Neural progenitor cell (in vitro differentiated cells): Measurements from ENCODE around the gene TRPT1. TPM values are rescaled to one million over a fixed set of nuclear protein-coding genes. Genes with fewer than 3 reads are reported as not detected.

Source experiments
- DNase-seq: peaks from one replicate; pipeline ENCODE4 v3.0.0-alpha.2; 2016; ENCODE audit warnings: low spot score
- H2AFZ ChIP-seq: fragments of 200-600 bp; sonication (generic); replicated peaks from 2 replicates; pipeline ENCODE4 v1.6.1; 2016; ENCODE audit warnings: antibody characterized with exemption
- H3F3A ChIP-seq: fragments of 200-600 bp; sonication (generic); 2 replicates; pipeline ENCODE4 v1.6.1; 2016; ENCODE audit warnings: antibody characterized with exemption, low read depth
- H3K27ac ChIP-seq: fragments of 200-600 bp; sonication (generic); 2 replicates; pipeline ENCODE4 v1.5.1; 2016; ENCODE audit warnings: mild to moderate bottlenecking
- H3K27me3 ChIP-seq: fragments of 200-600 bp; sonication (generic); 2 replicates; pipeline ENCODE4 v1.6.1; 2016; ENCODE audit warnings: mild to moderate bottlenecking, moderate library complexity
- H3K36me3 ChIP-seq: fragments of 200-600 bp; sonication (generic); 2 replicates; pipeline ENCODE4 v1.5.1; 2016
- H3K4me1 ChIP-seq: fragments of 200-600 bp; sonication (generic); 2 replicates; pipeline ENCODE4 v1.6.1; 2016; ENCODE audit warnings: mixed run types
- H3K4me2 ChIP-seq: fragments of 200-600 bp; sonication (generic); 2 replicates; pipeline ENCODE4 v1.6.1; 2016
- H3K4me3 ChIP-seq: fragments of 200-600 bp; sonication (generic); 2 replicates; pipeline ENCODE4 v1.5.1; 2016
- H3K79me2 ChIP-seq: fragments of 200-600 bp; sonication (generic); 2 replicates; pipeline ENCODE4 v1.6.1; 2016; ENCODE audit warnings: low read depth
- H3K9ac ChIP-seq: fragments of 200-600 bp; sonication (generic); 2 replicates; pipeline ENCODE4 v1.6.1; 2016
- H3K9me3 ChIP-seq: fragments of 200-600 bp; sonication (generic); 2 replicates; pipeline ENCODE4 v1.5.1; 2016; ENCODE audit warnings: low read depth
- H4K20me1 ChIP-seq: fragments of 200-600 bp; sonication (generic); 2 replicates; pipeline ENCODE4 v1.6.1; 2016; ENCODE audit warnings: low read depth
- H3K27ac Mint-ChIP-seq: 3 replicates; pipeline ENCODE4 v1.8.0; 2021; ENCODE audit warnings: mixed read lengths
- H3K27me3 Mint-ChIP-seq: 2 replicates; pipeline ENCODE4 v1.8.0; 2022; ENCODE audit warnings: low read depth, mild to moderate bottlenecking, inconsistent platforms, moderate library complexity, mixed read lengths; ENCODE audit not compliant: insufficient read depth
- H3K36me3 Mint-ChIP-seq: 3 replicates; pipeline ENCODE4 v1.8.0; 2021; ENCODE audit warnings: mixed read lengths
- H3K4me1 Mint-ChIP-seq: 3 replicates; pipeline ENCODE4 v1.8.0; 2021; ENCODE audit warnings: mixed read lengths
- H3K4me3 Mint-ChIP-seq: 3 replicates; pipeline ENCODE4 v1.8.0; 2021; ENCODE audit warnings: mild to moderate bottlenecking, moderate library complexity, mixed read lengths
- H3K9me3 Mint-ChIP-seq: 3 replicates; pipeline ENCODE4 v1.8.0; 2020; ENCODE audit warnings: mixed read lengths
- CTCF ChIP-seq: fragments of 200-600 bp; sonication (generic); IDR thresholded peaks from 2 replicates; pipeline ENCODE4 v1.5.1; 2017; ENCODE audit warnings: antibody characterized with exemption, mild to moderate bottlenecking
- EZH2 ChIP-seq: fragments of 200-600 bp; sonication (generic); IDR thresholded peaks from 2 replicates; pipeline ENCODE4 v1.6.1; 2017; ENCODE audit warnings: antibody characterized with exemption, mild to moderate bottlenecking, moderate library complexity
- EZH2phosphoT487 ChIP-seq: fragments of 200-600 bp; sonication (generic); IDR thresholded peaks from 2 replicates; pipeline ENCODE4 v1.6.1; 2017; ENCODE audit warnings: antibody characterized with exemption
- total RNA-seq: library from RNA; depleted of rRNA; stranded (reverse); fragments of >200 nt; gene quantifications from 2 replicates; pipeline ENCODE4 v1.2.3, GENCODE V29; 2015; ENCODE audit warnings: low replicate concordance

Gene TRPT1
- total RNA-seq, 1 donor from 2014 or later: 17.5 TPM

- no peak overlapping the region for H3K4me2 ChIP-seq
- no peak overlapping the region for H2AFZ ChIP-seq
- Mint-ChIP-seq H3K9me3 (no peaks in the 10 kb centered on the region), H3K27me3 (peaks cover 15% of the 10 kb centered on the region), H3K4me3 (peak overlapping the region; percentile 95), H3K36me3 (peaks cover 6% of the 10 kb centered on the region), H3K27ac (no peak overlapping the region), H3K4me1 (peaks cover 35% of the 10 kb centered on the region)
- peaks cover 25% of the 10 kb centered on the region for H4K20me1 ChIP-seq
- DNase-seq: no peak
- H3K9ac ChIP-seq: no peak overlapping the region
- H3K27ac ChIP-seq: no peak overlapping the region
- TF ChIP-seq EZH2phosphoT487: no peak
- no peak for TF ChIP-seq EZH2
- no peak for TF ChIP-seq CTCF
- H3K27me3 ChIP-seq: no peaks in the 10 kb centered on the region
- H3F3A ChIP-seq: peaks cover 34% of the 10 kb centered on the region
- H3K9me3 ChIP-seq: no peaks in the 10 kb centered on the region
- H3K36me3 ChIP-seq: no peaks in the 10 kb centered on the region
- peaks cover 28% of the 10 kb centered on the region for H3K4me1 ChIP-seq
- H3K4me3 ChIP-seq: no peak overlapping the region
- peaks cover 11% of the 10 kb centered on the region for H3K79me2 ChIP-seq
Observed at GRCh38 chr11:64253481-64253880, 27.5 kb upstream of the TRPT1 start.

- no peak for DNase-seq
- TF ChIP-seq CTCF: no peak
- TF ChIP-seq EZH2: no peak
- no peak for TF ChIP-seq EZH2phosphoT487
Observed at GRCh38 chr11:64253043-64253442, 27.1 kb upstream of the TRPT1 start.

GRCh38 chr11:64252003-64252872 is 26.3 kb upstream of the TRPT1 start:
- Histone ChIP-seq H3K79me2 (peaks cover 11% of the 10 kb centered on the region), H3K27ac (no peak overlapping the region), H3F3A (peaks cover 44% of the 10 kb centered on the region), H3K4me2 (peak overlapping the region; percentile 89), H3K4me3 (peak overlapping the region; percentile 80), H3K9me3 (no peaks in the 10 kb centered on the region), H3K27me3 (peaks cover 6% of the 10 kb centered on the region), H3K4me1 (peaks cover 38% of the 10 kb centered on the region), H4K20me1 (peaks cover 25% of the 10 kb centered on the region), H3K36me3 (no peaks in the 10 kb centered on the region), H3K9ac (peak overlapping the region; percentile 36), H2AFZ (no peak overlapping the region)
- TF ChIP-seq CTCF (peak; percentile 56), EZH2 (no peak)
- H3K9me3 Mint-ChIP-seq: no peaks in the 10 kb centered on the region
- H3K36me3 Mint-ChIP-seq: peaks cover 4% of the 10 kb centered on the region
- DNase-seq: peak; percentile 52
- H3K27me3 Mint-ChIP-seq: peaks cover 17% of the 10 kb centered on the region
- peak overlapping the region; percentile 95 for H3K4me3 Mint-ChIP-seq
- H3K27ac Mint-ChIP-seq: no peak overlapping the region
- H3K4me1 Mint-ChIP-seq: peaks cover 42% of the 10 kb centered on the region

More at GRCh38 chr11:64253043-64253442, 27.1 kb upstream of the TRPT1 start:
- Histone ChIP-seq H3K27ac (no peak overlapping the region), H3F3A (peaks cover 38% of the 10 kb centered on the region), H3K4me1 (peaks cover 32% of the 10 kb centered on the region), H3K27me3 (peaks cover 3% of the 10 kb centered on the region), H3K9ac (no peak overlapping the region), H4K20me1 (peaks cover 25% of the 10 kb centered on the region), H3K36me3 (no peaks in the 10 kb centered on the region), H2AFZ (no peak overlapping the region), H3K9me3 (no peaks in the 10 kb centered on the region), H3K4me3 (peak overlapping the region; percentile 80), H3K4me2 (peak overlapping the region; percentile 89), H3K79me2 (peaks cover 11% of the 10 kb centered on the region)
- no peak overlapping the region for H3K27ac Mint-ChIP-seq
- H3K4me1 Mint-ChIP-seq: peaks cover 38% of the 10 kb centered on the region
- peaks cover 15% of the 10 kb centered on the region for H3K27me3 Mint-ChIP-seq
- H3K4me3 Mint-ChIP-seq: peak overlapping the region; percentile 95
- no peaks in the 10 kb centered on the region for H3K9me3 Mint-ChIP-seq
- H3K36me3 Mint-ChIP-seq: peaks cover 6% of the 10 kb centered on the region
